Esophagus muscularis mucosa (tissue), 4 donors: ENCODE measurements around the gene TMCC1.

ENCODE experiments used
- CTCF ChIP-seq, 3 experiments: fragments of 200-600 bp in 2 of 3; fragments of 450-650 bp in 1 of 3; sonication (generic) in 2 of 3; IDR thresholded peaks; one replicate each; pipeline ENCODE4 v1.5.1; 2017 to 2019; ENCODE audit warnings: antibody characterized with exemption in 3 of 3, mild to moderate bottlenecking in 2 of 3, moderate library complexity in 1 of 3
- EP300 ChIP-seq: sonication (generic); formaldehyde crosslinking; IDR thresholded peaks from one replicate; pipeline ENCODE4 v1.6.1; 2017; ENCODE audit warnings: antibody characterized with exemption
- POLR2AphosphoS5 ChIP-seq, 2 donors: sonication (generic); formaldehyde crosslinking; IDR thresholded peaks; one replicate each; pipeline ENCODE4 v1.6.1; 2017; ENCODE audit warnings: antibody characterized with exemption in 2 of 2

GRCh38 chr3:129881261-129881660 is 12.2 kb downstream of the TMCC1 start:
- TF ChIP-seq CTCF (IDR thresholded peaks at IDR 0.05) (no peak), POLR2AphosphoS5 (IDR thresholded peaks at IDR 0.05) (no peak), EP300 (no peak)
